GM21529 (cell line): ENCODE results near the gene TGM4.
A peak's percentile ranks its signal among the peaks of the same experiment; 100 is the strongest.

ENCODE experiments used
- ATAC-seq: cut with Tn5 transposase; IDR thresholded peaks from one replicate; pipeline ENCODE4 v1.9.1; 2021; ENCODE audit not compliant: unreplicated experiment

The TGM4 gene

GRCh38 chr3:44950275-44950734 lies 75.9 kb downstream of the TGM4 start:
- no peak for ATAC-seq

GRCh38 chr3:44952689-44953088 lies 78.3 kb downstream of the TGM4 start:
- no peak for ATAC-seq

GRCh38 chr3:44954304-44954703 lies 79.9 kb downstream of the TGM4 start:
- no peak for ATAC-seq

- ATAC-seq: peak; percentile 84
These were observed 80.6 kb downstream of the TGM4 start for GRCh38 chr3:44954962-44955361.

GRCh38 chr3:44955917-44956316 lies 81.5 kb downstream of the TGM4 start:
- ATAC-seq: no peak

GRCh38 chr3:44957986-44958385 lies 83.6 kb downstream of the TGM4 start:
- ATAC-seq: no peak

- ATAC-seq: no peak
These were observed 84.0 kb downstream of the TGM4 start for GRCh38 chr3:44958386-44958785.

- ATAC-seq: no peak
These were observed 86.1 kb downstream of the TGM4 start for GRCh38 chr3:44960387-44961026.

GRCh38 chr3:44961888-44962287 lies 87.5 kb downstream of the TGM4 start:
- no peak for ATAC-seq

GRCh38 chr3:44962621-44963393 lies 88.4 kb downstream of the TGM4 start:
- no peak for ATAC-seq

- no peak for ATAC-seq
These were observed 89.3 kb downstream of the TGM4 start for GRCh38 chr3:44963571-44964325.
